H1 (cell line): ENCODE results near the gene ELOVL4. TPM values are rescaled to one million over a fixed set of nuclear protein-coding genes. Genes with fewer than 3 reads are reported as not detected.

Experiments used
- BACH1 ChIP-seq: IDR thresholded peaks from 2 replicates; pipeline ENCODE4 v1.6.1; 2012; ENCODE audit warnings: low read length, improper control_type of control experiment
- CBX5 ChIP-seq: fragments of 300-800, 300-1000 bp; sonication (generic); IDR thresholded peaks from 2 replicates; pipeline ENCODE4 v1.7.1; 2016; ENCODE audit warnings: antibody characterized with exemption, low read length, low read depth
- CHD7 ChIP-seq: fragments of 300-600 bp; sonication (generic); IDR thresholded peaks from 2 replicates; pipeline ENCODE4 v1.7.1; 2012; ENCODE audit warnings: low read length, moderate library complexity, mild to moderate bottlenecking, inconsistent platforms; ENCODE audit not compliant: insufficient replicate concordance
- EP300 ChIP-seq, 2 experiments: IDR thresholded peaks; 1 replicate in 1 of 2; 2 replicates in 1 of 2; pipeline ENCODE4 v1.6.1; 2011 to 2012; ENCODE audit warnings: low read depth in 2 of 2, low read length in 2 of 2, mild to moderate bottlenecking in 2 of 2, borderline replicate concordance in 1 of 2, inconsistent platforms in 1 of 2, moderate library complexity in 1 of 2
- JUN ChIP-seq: IDR thresholded peaks from 2 replicates; pipeline ENCODE4 v1.6.1; 2011; ENCODE audit warnings: low read depth, mild to moderate bottlenecking, improper control_type of control experiment, low read length
- KDM4A ChIP-seq: IDR thresholded peaks from one replicate; pipeline ENCODE4 v1.7.1; 2012; ENCODE audit warnings: low read depth, mild to moderate bottlenecking, moderate library complexity, low read length, inconsistent platforms; ENCODE audit not compliant: severe bottlenecking
- RBBP5 ChIP-seq: IDR thresholded peaks from 2 replicates; pipeline ENCODE4 v1.7.1; 2012; ENCODE audit warnings: low read depth, mild to moderate bottlenecking, inconsistent platforms, low read length, moderate library complexity, borderline replicate concordance
- SP2 ChIP-seq: IDR thresholded peaks from 2 replicates; pipeline ENCODE4 v1.6.1; 2012; ENCODE audit warnings: mild to moderate bottlenecking, low read length, inconsistent platforms
- TBP ChIP-seq: IDR thresholded peaks from 2 replicates; pipeline ENCODE4 v1.6.1; 2011; ENCODE audit warnings: low read depth, low read length, improper control_type of control experiment
- polyA plus RNA-seq, 7 experiments: library from polyadenylated mRNA; depleted of rRNA in 3 of 7; stranded (reverse) in 5 of 7; unstranded in 2 of 7; fragments of >200 nt in 5 of 7; fragments of 200-250 nt in 2 of 7; gene quantifications; 1 replicate in 5 of 7; 2 replicates in 1 of 7; 4 replicates in 1 of 7; pipeline versions ENCODE4 v1.2.1 to v1.2.3, GENCODE V29; 2011 to 2013; ENCODE audit warnings: missing spikeins in 2 of 7, mixed read lengths in 2 of 7
- total RNA-seq: library from RNA; stranded (reverse); fragmentation: NEBNext Ultra II Directional; extraction: Animal tissue kit (Norgen Biotek cat#: 25700); gene quantifications from 2 replicates; pipeline ENCODE4 v1.2.1, GENCODE V29; 2021

ELOVL4 gene
- total and polyA plus RNA-seq, 2 of the 8 experiments (the other 6 are each of a cell fraction or from before 2014, with no cell fraction given): 2.0 to 15.0 TPM

GRCh38 chr6:79947191-79948186 lies at the start of gene ELOVL4 (continued):
- TF ChIP-seq KDM4A (peak; percentile 96), JUN (no peak), RBBP5 (no peak; the same call in 1 of the 2 replicates), BACH1 (no peak), CHD7 (no peak), EP300 (IDR thresholded peaks at IDR 0.05; ENCODE audit: borderline replicate concordance in 1 of 2, low read depth in 2 of 2, low read length in 2 of 2) (no peak), SP2 (no peak), CBX5 (no peak), TBP (peak; percentile 65; the same call in 1 of the 2 replicates)
